Measurements from ENCODE around the gene PDE6B. TPM values are rescaled to one million over a fixed set of nuclear protein-coding genes. Genes with fewer than 3 reads are reported as not detected.

The PDE6B gene
- total and polyA plus RNA-seq, 12 donors, result 0.73 to 6.2 (median 3.6) TPM

DNA sequence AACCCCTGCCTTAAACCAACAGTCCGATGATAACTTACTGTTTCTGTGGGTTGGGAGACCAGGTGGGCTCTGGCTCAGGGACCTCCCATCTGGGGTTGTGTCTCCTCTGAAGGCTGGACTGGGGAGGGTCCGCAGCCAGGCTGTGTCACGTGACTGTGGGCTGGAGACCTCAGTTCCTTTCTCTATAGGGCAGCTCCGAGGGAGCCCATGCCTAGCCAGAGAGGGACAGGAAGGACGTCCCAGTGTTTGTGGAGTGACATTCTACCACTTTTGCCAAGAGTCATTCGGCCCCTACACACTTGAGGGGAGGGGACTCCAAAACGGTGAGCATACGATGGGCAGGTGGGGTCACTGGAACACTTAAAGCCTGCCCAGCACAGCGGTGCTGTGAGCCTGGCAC is 84.7 kb downstream of the PDE6B start:
- WGBS, 2 donors, result 68 to 75% methylated on average over 9 of the region's 9 CpGs
- intact Hi-C loops (cut with DNase I), result no loop called here

DNA sequence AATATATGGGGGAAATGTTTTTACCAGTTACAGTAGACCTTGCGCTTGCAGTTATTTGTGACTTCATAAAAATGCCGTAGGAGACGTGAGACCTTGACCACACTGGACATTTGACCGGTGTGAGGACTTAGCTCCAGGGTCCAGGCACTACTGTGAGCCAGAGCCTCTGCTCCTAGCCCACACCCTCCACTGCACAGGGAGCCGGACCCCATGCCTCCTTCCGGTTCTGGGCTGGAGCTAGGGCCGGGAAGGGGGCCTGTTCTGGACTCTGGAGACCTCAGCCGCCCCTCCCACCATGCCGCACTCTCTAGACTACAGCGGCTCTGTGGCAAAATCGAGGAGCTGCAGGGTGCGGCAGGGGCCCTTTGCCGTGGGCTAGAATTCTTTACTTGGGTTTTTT is 85.5 kb downstream of the PDE6B start:
- Histone ChIP-seq H3K27ac (no peak overlapping the region), H3K4me1 (peaks cover 8 to 27% (median 20%) of the 10 kb centered on the region in 9 donors), H3K4me3 (no peak overlapping the region), H3K36me3 (peaks cover 0 to 8% (median 0%) of the 10 kb centered on the region in 9 donors), H3K27me3 (no peaks in the 10 kb centered on the region), H3K9me3 (no peaks in the 10 kb centered on the region)
- no peak for ATAC-seq
- intact Hi-C loops (cut with DNase I), result no loop called here
- TF ChIP-seq, protein P1, sequence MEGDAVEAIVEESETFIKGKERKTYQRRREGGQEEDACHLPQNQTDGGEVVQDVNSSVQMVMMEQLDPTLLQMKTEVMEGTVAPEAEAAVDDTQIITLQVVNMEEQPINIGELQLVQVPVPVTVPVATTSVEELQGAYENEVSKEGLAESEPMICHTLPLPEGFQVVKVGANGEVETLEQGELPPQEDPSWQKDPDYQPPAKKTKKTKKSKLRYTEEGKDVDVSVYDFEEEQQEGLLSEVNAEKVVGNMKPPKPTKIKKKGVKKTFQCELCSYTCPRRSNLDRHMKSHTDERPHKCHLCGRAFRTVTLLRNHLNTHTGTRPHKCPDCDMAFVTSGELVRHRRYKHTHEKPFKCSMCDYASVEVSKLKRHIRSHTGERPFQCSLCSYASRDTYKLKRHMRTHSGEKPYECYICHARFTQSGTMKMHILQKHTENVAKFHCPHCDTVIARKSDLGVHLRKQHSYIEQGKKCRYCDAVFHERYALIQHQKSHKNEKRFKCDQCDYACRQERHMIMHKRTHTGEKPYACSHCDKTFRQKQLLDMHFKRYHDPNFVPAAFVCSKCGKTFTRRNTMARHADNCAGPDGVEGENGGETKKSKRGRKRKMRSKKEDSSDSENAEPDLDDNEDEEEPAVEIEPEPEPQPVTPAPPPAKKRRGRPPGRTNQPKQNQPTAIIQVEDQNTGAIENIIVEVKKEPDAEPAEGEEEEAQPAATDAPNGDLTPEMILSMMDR (IDR thresholded peaks at IDR 0.05), result no peak
- no peak for DNase-seq
- 86 to 89% methylated on average over 13 of the region's 13 CpGs for WGBS, 2 donors

More for the DNA sequence above, 84.7 kb downstream of the PDE6B start:
- ATAC-seq, result no peak
- no peak overlapping the region for H3K27ac ChIP-seq
- peaks cover 0 to 8% (median 0%) of the 10 kb centered on the region in 9 donors for H3K36me3 ChIP-seq
- H3K4me1 ChIP-seq, result peaks cover 8 to 30% (median 22%) of the 10 kb centered on the region in 9 donors
- TF ChIP-seq, protein P1 (IDR thresholded peaks at IDR 0.05), result no peak
- H3K27me3 ChIP-seq, result no peaks in the 10 kb centered on the region
- no peak overlapping the region for H3K4me3 ChIP-seq
- DNase-seq, result no peak
- H3K9me3 ChIP-seq, result no peaks in the 10 kb centered on the region

DNA sequence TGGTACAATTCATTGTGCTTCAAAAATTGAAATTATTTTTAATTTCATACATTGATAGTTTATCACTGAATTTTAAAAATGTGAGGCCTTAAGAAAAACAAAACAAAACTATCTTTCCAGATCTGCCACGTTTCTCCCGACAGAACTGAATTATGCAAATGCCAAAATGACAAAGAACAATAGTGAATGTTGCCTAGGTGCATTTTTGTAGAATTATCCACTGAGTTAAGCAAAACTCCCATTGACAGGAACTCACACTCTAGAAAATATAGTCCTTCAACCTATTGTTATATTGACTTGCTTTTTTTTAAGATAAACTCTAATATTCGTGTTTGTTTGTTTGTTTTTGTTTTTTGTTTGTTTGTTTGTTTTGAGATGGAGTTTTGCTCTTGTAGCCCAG is 86.7 kb downstream of the PDE6B start:
- TF ChIP-seq, protein P1 (IDR thresholded peaks at IDR 0.05), result no peak
- intact Hi-C loops (cut with DNase I), result no loop called here
- WGBS, 2 donors, result 68 to 76% methylated on average over 3 of the region's 3 CpGs

DNA sequence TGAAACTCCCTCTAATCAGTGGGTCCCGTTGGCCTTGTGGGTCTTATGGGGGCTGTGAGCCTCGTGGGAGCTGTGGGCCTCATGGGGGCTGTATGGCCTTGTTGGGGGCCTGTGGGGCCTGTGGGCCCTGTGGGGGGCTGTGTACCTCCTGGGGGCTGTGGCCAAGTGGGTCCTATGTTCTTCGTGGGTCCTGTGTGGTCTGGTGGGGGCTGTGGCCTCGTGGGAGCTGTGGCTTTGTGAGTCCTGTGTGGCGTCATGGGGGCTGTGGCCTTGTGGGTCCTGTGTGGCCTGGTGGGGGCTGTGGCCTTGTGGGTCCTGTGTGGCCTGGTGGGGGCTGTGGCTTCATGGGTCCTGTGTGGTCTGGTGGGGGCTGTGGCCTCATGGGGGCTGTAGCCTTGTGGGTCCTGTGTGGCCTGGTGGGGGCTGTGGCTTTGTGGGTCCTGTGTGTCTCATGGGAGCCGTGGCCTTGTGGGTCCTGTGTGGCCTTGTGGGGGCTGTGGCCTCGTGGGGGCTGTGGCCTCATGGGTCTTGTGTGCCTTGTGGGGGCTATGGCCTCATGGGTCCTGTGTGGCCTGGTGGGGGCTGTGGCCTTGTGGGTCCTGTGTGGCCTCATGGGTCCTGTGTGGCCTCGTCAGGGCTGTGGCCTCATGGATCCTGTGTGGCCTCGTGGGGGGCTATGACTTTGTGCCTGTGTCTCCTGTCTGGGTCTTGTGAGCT is 87.7 kb downstream of the PDE6B start:
- Histone ChIP-seq H3K4me1 (peaks cover 2 to 24% (median 16%) of the 10 kb centered on the region in 9 donors), H3K9me3 (no peaks in the 10 kb centered on the region), H3K4me3 (no peak overlapping the region), H3K36me3 (peaks cover 0 to 8% (median 0%) of the 10 kb centered on the region in 9 donors), H3K27ac (no peak overlapping the region), H3K27me3 (no peaks in the 10 kb centered on the region)
- ATAC-seq (peak in 2 of 8 donors; percentile 8 to 23), DNase-seq (no peak)
- WGBS, 2 donors, result 87 to 92% methylated on average over 9 of the region's 9 CpGs
- TF ChIP-seq, protein P1 (IDR thresholded peaks at IDR 0.05), result no peak
- intact Hi-C loops (cut with DNase I), result no loop called here

More for the DNA sequence above, 86.7 kb downstream of the PDE6B start:
- Histone ChIP-seq H3K36me3 (peaks cover 0 to 8% (median 0%) of the 10 kb centered on the region in 9 donors), H3K4me1 (peaks cover 5 to 23% (median 15%) of the 10 kb centered on the region in 9 donors), H3K27ac (no peak overlapping the region), H3K9me3 (no peaks in the 10 kb centered on the region), H3K27me3 (no peaks in the 10 kb centered on the region), H3K4me3 (no peak overlapping the region)
- DNase-seq (no peak), ATAC-seq (no peak)

Data from heart right ventricle (tissue), 16 donors.